HG03097 (cell line): Measurements from ENCODE around the gene LRRFIP2.
A peak's percentile ranks its signal among the peaks of the same experiment; 100 is the strongest.
"Not testable (repeated sequence)": the region's sequence is repeated elsewhere in the genome, so short reads cannot be mapped to it uniquely, and the experiment has no call there.

Experiments used
- ATAC-seq: cut with Tn5 transposase; IDR thresholded peaks from one replicate; pipeline ENCODE4 v1.9.1; 2021; ENCODE audit not compliant: unreplicated experiment, low FRiP score

LRRFIP2 gene

DNA sequence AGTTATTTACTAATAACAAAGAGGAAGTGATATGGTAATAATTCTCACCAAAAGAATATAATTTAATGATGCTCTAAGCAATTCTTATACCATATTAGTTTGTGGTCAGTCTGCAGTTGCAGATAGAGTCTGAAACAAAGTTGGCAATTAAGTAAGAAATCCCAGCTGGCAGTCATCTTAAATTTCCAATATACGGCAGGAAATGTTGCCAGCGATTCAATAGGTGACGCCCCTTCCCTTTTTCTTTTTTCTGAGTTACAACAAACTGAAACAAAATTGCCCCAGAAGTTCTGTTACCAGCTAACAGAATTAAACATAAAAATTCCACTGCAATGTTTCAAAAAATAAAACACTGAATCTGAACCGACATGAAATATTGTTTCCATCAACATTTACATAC is 26.7 kb downstream of the LRRFIP2 start:
- no peak for ATAC-seq

DNA sequence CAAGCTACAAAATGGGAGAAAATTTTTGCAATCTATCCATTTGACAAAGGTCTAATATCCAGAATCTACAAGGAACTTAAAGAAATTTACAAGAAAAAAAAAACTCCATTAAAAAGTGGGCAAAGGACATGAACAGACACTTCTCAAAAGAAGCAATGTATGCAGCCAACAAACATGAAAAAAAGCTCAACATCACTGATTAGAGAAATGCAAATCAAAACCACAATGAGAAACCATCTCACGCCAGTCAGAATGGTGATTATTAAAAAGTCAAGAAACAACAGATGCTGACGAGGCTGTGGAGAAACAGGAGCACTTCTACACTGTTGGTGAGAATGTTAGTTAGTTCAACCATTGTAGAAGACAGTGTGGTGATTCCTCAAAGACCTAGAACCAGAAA is 27.5 kb downstream of the LRRFIP2 start:
- ATAC-seq: not testable (repeated sequence)

DNA sequence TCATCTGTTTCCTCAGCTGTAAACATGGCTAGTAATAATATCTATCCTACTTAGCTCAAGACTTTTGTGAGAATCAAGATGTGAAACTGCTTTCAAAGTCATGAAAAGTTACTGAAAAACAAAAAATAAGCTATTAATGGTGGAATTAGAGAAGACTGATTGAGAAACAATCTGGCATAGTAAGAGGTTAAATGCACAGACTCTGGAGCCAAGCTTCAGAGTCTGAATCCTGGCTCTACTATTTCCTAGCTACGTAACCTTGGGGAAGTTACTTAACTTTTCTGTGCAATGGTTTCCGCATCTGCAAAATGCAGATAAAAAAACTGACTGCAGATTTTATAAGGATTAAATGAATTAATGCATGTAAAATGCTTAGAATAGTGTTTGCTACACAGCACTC is 28.8 kb downstream of the LRRFIP2 start:
- no peak for ATAC-seq

DNA sequence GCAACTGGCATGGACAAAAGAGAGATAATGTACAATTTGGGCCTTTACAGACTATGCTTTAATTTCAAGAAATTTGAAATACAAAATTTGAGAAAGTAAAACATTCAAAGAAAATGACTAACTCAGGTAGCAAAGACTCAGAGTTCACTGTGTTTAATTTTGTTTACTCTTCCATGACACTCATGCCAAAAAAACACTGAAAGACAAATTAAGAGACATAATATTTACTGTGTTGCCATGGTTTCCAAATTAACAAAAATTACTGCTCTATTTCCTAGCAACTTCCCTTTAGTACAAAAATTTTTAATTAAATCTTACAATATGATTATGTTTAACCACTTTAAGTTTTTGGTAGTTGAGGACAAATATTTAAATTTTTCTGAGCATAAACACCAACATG is 29.6 kb downstream of the LRRFIP2 start:
- no peak for ATAC-seq

DNA sequence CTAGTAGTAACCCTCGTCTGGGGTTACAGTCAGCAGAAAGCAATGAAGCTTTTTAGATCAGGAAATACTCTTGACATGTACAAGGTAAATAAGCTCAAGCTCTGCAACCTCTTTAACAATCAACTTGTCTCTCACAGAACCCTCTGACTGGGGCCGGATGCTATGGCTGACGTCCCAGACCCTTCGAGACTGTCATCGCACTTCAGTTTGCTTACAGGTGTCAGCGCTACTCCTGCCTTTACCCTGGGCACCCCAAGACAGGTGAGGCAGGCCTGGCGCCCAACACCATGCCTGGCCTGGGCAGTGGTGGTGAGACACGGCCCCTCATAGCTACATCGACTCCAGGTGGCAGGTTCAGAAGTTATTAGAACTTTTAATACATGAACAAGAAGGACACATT is 30.6 kb downstream of the LRRFIP2 start:
- ATAC-seq: no peak

DNA sequence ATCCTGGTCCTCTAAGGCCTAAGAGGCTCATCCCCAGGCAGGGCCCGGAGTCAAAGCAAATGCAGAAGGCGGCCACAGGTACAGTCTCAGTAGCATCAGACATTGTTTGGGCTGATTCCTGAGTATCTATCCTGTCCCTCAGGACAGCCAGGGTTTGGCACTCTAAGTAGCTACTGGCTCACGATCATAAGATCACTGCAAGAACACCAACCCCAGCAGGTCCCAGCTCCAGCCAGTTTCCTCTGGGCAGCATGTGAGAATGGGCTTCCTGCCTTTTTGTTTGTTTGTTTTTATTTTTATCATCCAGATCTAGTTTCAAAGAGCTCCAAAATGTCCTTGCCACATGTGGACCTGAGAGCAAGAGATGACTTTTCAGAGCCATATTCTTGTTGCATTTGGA is 32.7 kb downstream of the LRRFIP2 start:
- ATAC-seq: no peak

DNA sequence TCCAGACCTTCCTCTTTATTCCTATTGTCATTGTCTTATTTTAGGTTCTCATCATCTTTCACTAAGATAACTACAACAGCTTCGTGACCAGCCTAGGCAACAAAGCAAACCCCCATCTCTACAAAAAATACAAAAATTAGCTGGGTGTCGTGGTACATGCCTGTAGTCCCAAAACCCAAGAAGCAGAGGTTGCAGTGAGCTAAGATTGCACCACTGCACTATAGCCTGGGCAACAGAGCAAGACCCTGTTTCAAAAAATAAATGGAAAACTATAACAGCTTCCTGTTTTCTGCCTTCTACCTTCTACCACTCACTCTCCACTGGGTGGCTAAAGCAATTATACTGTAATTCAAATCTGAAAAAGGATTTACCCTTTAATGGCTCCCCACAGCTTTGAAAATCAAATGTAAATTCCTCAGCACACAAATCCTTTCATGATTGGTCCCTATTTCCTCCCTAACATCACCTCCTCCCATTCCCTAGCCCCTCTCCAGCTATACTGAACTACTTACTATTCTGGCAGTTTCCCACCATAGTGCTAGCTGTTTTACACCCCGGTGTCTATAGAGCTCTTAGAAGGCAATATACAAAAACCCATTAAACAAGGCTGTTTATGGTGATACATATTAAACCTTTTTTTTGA is 33.4 kb downstream of the LRRFIP2 start:
- ATAC-seq: no peak

DNA sequence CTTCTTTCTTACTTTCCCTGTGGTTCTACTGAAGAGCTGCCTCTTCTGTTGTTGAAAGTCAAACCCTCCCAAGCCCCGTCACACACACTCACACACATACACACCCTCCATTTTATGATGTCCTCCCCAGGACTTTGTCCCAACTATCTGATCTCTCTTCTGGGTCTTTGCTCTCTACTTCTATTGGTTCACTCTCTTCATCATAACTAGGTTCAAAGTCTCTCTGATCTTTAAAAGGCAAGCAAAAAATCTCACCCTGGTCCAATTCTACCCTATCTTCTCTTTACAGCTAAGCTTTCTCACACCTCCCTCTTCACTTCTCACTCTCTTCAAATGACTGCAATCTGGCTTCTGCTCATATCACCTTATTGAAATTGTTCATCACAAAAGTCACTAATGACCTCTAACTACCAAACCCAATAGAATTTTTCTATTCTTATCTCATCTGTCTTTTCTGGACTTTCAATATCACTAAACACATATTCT is 34.8 kb downstream of the LRRFIP2 start:
- no peak for ATAC-seq

DNA sequence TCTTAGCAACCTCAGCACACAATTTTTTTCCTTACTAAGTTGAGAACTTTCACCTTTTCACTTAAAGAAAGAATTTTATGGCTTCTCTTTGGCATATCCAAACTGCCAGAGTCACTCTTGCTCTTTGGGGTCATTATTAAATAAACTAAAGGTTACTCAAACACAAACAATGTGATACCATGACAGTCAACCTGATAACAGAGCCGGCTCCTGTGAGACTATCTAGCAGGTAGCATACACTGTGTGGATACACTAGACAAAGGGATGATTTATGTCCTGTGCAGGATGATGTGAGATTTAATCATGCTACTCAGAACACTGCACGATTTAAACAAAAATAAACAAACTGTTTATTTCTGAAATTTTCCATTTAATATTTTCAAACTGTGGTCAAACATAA is 35.6 kb downstream of the LRRFIP2 start:
- ATAC-seq: no peak

DNA sequence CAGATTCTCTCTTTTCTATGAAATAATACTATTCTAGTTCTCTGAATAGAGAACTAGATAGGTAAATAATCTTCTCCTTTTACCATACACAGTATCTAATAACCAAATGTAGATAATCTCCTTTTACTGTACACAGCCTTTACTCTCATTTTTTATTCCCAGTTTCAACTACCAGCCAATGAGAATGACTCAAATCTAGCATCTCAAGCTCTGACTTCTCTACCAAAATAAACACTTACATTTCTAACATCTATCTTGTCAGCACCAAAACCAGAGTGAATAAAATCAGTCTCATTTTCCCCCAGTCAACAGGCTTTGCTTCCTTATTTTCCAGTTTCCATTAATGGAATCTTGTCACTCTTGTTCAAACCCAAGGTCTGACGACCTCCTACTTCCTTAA is 36.9 kb downstream of the LRRFIP2 start:
- no peak for ATAC-seq

DNA sequence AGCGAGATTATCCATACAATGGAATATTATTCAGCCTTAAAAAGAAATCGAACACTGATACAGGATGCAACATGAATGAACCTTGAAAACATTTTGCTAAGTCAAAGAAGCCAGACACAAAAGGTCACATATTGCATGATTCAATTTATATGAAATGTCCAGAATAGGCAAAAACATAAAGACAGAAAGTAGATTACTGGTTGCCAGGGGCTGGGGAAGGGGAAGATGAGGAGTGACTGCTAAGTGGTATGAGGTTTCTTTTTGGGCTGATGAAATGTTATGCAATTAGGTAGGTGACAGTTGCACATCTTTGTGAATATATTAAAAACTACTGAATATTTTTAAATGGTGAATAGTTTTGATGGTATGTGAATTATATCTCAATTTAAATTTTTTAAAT is 38.3 kb downstream of the LRRFIP2 start:
- ATAC-seq: no peak

DNA sequence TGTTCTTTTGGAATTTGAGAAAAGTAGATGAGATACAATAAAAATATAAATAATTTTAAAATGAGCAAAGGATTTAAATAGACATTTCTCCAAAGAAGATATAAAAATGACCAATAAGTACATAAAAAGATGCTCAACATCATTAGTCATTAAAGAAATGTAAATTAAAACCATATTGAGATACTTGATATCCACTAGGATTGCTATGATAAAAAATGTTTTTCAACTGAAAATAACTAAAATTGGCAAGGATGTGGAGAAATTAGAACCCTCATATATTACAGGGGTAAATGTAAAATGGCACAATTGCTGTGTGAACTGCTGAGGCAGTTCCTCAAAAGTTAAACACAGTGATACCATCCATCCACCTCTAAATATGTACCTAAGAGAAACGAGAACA is 38.8 kb downstream of the LRRFIP2 start:
- ATAC-seq: no peak

DNA sequence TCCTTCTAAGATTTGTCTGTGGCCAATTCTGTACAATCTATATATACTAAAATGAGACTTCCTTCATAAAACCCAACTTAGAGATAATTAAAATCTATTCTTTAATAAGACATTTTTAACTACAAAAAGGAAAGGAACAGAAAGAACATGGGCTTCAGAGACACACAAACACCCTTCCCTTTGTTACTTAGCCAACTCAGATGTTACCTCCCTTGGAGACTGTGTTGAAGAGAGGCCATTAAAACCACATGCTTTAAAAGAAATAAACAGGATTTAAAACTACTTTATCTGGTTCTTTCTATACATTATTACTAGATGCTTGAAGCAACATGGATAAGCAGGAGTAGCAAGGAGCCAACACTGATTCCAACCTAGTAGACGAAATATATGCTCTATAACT is 42.0 kb downstream of the LRRFIP2 start:
- ATAC-seq: no peak

DNA sequence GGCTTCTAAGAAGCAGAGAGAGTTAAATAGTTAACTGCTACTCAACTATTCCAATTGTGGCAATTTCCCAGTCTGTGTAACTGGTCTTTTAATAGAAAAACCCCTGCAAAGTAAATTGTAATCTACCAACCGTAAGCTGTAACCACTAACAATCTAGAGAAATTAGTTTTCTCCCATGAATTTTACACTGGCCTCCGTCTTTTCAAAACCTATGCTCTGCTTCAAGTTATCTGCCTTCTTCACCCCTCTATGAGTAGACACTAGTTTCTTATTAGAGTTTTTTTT is 42.6 kb downstream of the LRRFIP2 start:
- no peak for ATAC-seq

DNA sequence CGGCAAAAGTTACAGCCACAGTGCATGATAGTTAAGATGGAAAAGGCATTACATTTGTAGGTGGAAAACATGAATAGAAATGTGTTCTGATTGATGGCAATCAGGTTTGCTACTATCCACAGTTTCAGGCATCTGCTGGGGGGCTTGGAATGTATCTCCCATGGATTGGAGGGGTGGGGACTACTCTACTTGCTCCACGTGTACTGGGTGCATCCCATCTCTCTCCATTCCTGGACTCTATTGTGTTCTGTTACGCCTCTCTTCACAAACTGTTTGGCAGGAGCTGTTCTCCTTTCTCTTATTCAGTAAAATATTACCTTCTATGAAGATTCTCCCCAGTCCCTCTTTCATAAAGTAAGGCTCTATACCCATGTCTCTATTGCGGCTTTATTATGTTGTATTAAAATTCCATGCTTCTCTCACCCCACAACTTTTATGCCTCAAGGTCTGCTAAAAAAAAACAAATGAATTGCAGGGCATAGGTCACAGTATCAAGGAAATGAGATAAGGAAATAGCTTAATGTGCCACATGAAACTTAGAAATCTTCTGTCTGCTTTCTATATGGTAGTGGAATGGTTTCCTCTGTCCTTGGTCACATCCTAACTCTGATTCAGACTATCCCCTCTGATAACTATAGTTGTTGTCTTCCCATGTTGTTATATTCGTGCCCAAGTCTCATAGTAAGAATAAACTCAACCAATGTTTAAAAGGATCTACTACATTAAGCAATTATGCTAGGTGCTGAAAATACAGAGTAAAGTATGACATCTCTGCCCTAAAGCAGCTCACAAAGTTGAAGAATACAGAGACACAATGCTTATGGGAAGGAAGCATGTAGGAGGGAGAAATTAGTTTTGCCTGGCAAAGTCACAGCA is 43.2 kb downstream of the LRRFIP2 start:
- ATAC-seq: no peak

DNA sequence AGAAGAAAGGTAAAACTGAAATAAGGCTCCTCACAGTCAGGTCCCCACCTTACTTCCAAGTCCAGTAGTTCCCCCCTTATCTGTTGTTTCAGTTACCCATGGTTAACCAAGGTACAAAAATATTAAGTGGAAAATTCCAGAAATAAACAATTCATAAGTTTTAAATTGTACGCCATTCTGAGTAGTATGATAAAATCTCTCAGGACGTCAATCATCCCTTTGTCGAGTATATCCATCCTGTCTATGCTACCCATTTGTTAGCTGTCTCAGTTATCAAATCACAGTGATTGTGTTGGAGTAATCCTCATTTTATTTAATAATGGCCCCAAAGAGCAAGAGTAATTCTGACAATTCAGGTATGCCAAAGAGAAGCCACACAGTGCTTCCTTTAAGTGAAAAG is 43.9 kb downstream of the LRRFIP2 start:
- no peak for ATAC-seq

DNA sequence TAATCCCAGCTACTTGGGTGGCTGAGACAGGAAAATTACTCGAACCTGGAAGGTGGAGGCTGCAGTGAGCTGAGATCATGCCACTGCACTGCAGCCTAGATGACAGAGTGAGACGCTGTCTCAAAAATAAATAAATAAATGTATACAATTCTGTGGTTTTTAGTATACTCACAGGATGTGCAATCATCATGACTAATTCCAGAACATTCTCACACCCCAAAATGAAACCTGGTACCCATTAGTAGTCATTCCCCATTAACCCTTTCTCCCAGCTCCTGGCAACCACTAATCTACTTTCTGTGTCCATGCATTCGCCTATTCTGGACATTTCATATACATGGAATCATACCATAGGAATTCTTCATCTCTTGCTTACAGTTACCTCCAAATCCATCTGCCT is 44.5 kb downstream of the LRRFIP2 start:
- ATAC-seq: peak; percentile 65

DNA sequence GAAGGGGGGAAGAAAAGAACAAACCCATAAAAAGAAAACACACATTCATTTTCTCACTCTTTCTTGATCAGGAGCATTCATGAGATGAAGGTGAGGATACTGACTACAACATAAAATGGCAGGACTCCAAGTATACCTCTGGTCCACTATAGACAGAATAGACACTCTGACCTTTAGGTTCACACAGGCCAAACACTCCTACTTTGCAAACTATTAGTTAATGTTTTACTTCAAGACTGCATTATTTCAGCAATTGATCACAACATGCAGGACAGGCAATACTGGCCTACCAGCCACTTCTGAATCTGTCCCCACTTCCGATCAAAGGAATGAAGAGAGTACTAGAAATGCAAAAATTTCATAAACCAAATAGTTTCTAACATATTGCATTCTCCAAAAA is 47.0 kb downstream of the LRRFIP2 start:
- no peak for ATAC-seq

DNA sequence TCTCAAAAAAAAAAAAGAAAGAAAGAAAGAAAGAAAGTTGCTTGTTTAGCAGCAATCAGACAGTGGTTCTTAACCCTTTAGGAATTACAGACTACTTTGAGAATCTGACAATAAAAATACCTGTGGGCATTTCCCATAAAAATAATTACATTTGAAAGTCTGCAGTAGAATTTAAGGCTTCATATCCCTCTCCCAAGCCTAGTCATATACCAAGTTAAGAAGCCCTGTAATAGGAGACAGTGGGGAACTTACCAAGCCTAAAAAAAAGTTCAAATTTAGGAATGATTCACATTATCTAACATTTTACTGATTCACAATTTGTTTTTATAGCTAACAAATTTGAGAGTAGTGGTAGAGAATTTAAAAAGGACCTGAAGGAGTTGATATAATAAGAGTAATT is 47.5 kb downstream of the LRRFIP2 start:
- no peak for ATAC-seq

DNA sequence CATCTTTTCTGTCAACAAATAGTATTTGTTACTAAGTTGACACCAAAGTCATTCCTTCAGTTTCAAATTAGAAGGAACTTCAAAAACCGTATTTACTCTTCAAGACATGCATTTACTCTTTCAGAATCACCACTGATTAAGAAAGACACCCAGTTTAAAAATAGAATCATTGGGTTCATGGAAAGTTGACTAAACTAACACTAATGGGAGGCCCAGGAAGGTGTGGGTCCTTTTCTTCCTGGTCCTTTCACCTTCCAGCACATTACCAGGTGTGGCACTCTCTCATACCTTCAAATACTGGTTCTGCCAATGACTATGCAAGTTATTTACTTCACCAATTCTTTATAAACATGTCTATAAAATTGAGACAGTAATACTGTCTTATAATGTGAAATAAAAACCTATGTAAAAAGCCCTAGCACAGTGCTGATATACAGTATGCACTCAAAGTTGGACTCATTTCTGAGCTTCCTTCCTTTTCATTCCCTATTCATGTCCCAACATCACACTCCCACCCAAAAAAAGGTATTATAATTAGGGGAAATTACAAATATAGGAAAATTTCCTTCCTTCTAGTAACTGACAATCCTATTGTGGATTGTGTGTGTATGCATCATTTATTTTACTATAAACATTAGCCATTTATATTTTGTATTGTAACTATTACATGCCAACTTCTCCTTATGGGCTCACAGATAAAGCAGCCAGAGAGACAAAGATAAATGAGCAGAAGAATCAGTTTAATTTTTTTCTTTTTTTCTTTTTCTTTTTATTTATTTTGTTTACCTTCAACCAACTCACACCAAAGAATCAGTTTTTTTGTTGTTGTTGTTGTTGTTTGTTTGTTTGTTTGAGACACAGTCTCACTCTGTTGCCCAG is 48.9 kb downstream of the LRRFIP2 start:
- no peak for ATAC-seq

DNA sequence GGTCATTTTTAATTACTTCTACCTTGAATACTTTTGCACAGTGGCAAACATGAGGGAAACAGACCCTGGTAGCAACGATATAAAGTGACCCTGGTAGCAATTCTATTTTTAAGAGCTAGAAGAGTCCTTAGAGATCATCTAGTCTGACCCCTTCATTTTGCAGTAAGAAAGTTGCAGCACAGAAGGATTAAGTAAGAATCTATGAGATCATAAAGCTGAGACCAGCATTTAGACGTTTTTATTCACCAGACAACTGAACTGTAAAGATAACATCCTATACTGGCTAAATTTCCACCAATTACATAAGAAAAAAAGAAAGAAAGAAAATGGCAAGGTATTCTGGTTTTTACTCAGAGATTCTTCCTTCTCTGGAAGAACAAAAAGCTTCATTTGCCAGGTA is 49.9 kb downstream of the LRRFIP2 start:
- no peak for ATAC-seq
